T-helper 2 cell (primary cell): Measurements from ENCODE around the gene ISCA1.

ENCODE experiments used
- DNase-seq, 5 experiments: peaks; one replicate each; pipeline versions ENCODE4 v3.0.0 to v3.0.0-alpha.2; 2012 to 2022

Gene ISCA1

DNA sequence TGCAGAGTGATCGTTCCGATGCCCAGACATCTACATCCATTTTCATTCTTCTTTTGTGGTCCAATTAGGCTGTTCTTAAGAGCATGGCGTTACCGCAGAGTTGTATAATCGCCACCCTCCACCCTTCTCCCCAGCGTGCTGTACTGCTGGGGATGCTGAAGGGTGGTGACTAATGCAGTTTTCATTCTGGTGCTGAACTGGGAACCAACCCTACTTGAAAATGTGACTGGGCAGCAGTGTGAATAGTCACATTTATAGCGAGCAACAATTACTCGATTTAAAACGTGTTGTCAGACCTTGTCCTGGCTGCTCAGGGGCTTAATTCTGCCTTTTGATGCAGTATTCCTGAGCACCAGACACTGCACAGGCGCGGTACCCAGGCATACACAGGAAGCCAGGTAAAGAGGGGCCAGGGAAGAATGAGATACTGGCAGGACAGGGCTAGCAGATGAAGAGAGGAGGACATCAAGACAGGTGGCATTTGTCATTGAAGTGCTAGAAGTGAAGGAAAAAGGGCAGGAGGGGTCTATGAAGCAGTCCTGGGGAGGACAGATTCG, 719 bp upstream of the ISCA1 start:
- no peak for DNase-seq

DNA sequence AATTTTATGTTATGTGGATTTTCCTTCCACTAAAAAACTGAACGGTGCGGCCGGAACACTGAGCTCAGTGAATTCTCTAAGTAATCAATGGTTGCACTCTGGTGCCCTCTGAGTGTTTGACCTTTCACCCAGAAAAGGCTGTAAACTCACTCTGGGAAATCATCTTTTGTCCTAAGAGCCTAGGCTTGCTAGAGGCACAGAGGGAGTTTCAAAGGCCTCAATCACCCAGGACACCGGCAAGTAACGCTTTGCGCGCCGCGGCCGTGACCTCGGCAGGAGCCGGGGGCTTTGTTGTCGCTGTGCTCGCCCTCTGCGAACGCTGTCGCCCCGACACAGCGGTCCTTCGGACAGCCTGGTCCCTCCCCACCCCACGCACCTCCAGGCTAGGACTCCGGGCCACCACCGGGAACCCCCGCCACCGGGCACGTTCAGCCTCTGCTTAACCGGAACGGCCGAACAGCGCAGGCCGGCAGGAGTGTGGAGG, 703 bp downstream of the ISCA1 start:
- DNase-seq = no peak

DNA sequence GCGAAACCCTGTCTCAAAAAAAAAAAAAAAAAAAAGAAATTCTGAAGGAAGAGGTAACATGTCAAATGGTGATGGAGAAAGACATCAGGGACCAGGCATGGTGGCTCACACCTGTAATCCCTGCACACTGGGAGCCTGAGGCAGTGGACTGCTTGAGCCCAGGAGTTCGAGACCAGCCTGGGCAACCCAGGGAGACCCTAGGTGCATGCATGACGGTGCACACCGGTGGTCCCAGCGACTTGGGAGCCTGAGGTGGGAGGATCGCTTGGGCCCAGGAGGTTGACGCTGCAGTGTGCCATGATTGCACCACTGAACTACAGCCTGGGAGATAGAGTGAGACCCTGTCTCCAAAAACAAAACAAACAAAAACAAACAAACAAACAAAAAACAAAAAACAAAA, 1.8 kb downstream of the ISCA1 start:
- no peak for DNase-seq

DNA sequence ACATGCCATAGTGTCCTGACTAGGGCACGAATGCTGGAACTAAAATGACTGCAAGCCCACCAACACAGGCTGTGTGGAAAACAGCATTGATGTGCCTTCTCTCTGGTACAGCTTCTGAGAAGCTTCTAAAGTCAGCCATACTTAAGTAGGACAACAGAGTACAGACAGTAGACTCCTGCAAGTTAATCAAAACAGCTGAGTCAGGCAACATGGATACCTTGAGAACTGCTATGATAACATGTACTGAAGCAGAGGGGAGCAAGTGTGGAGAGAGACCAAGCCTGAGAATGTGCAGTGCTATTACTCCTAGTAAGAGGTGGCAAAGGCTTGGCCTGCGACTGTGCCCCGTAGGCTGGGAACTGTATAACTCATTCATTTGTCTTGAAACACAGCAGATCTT, 2.5 kb downstream of the ISCA1 start:
- DNase-seq = no peak

DNA sequence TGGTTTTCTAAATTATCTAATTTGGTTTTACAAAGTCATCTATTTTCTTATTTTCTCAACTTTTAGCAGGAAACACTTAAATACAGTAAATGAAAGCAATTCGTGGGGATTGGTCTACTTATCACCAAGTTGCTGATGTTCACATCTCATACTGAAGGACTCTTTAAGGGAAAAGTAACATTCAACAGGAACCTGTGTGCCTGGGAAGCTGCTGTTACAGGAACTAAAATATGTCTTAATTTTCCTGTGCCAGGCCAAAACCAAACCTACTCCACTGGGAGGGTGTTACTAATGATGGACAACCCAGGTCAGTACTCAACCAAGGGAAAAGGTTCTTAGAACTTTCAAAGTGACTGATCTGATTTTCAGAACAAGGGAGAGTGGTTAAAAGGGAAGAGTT, 5.3 kb downstream of the ISCA1 start:
- no peak for DNase-seq

DNA sequence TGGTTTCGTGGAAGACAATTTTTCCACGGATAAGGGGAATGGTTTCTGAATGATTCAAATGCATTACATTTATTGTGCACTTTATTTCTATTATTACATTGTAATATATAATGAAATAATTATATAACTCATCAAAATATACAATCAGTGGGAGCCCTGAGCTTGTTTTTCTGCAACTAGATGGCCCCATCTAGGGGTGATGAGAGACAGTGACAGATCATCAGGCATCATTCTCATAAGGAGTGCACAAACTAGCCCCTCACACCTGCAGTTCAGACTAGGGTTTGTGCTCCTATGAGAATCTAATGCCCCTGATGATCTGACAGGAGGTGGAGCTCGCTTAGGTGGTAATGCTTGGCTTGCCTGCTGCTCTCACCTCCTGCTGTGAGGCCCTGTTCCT, 6.4 kb downstream of the ISCA1 start:
- DNase-seq = peak in 1 of 5 experiments; percentile 26

DNA sequence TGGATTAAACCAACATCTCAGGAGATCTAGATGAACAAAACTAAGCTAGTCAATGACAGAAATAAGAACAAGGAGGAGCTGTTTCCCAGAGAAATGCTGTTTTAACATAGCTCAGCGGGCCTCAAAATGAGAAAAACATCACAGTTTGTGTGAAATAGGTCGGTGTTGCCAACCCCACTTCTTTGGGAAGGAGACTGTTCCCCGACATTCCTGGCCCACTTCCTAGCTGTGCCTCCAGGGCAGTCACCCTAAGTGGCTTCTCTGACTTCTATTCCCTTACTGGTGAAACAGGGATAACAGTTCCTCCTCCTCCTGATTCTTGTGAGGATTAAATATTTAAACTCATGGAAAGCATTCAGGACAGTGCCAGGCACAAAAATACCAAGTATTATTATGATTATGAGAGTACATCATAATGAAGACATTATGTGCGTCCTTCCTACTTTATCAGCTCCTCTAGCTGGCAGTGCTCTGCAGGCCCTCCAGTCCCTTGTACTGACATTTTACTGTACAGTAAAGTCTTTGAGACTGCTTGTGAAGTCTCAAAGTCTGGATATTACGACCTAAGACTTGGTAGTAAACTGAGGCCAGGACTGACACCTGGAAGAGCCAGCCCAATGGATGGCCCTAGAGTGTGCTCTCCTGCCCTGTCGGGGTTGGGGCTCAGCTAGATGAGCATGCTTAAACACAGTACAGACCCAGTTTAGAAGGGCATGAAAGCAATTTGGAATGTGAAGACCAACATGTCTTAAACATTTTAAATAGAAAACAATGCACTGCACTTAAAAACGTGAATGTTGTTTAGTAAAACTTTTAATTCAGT, 7.3 kb downstream of the ISCA1 start:
- DNase-seq = no peak

DNA sequence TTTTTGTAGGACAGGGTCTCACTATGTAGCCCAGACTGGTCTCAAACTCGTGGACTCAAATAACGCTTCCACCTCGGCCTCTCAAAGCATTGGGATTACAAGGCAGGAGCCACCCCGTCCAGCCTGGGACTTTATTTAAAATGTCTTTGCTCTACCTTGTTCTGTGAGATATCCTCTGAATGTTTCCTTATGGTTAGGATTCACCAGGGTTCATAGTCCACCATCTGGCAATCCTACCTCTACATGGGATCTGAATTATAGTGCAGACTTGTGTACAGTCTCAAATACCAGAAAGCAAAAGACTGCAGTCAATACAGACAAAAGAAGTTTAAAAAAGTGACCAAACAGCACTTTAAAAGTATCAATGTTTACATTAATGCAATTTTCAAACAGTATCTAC, 10.1 kb downstream of the ISCA1 start:
- DNase-seq = no peak

DNA sequence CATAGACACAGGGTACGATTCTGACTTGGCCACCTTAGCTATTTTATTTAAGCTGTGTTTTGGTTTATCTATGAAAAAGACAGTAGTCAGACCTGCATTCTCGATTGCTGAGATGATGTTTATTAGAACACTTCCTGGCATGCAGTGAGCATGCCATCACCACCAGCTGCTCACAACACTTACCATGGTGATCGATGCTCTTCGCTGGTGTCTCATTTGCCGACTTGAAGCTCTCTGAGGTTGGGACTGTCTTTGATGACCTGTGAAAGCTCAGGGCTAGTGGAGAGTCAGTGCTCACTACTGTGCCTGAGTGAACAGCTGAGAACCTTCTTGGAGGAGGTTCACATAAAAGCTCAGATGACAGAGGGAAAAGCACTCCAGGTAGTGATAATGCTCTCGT, 18.5 kb downstream of the ISCA1 start:
- DNase-seq = no peak

DNA sequence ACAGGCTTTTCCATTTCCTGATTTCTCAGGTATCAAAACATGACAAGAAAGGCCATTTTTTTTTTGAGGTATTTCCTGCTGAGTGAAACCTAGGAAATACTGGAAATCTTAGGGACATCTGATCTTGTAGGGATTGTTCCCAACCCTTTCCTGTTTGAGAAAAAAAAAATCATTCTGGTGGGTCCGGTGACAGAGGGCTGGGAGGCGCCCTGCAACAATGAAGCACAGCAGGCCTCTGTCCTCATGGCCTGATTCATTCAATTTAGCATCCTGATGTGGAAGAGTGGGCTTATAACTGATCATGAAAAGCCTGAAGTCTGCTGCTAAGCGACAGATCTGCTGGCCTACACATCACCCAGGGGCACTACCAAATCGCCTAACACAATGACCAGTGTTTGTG, 19.8 kb downstream of the ISCA1 start:
- DNase-seq = no peak

DNA sequence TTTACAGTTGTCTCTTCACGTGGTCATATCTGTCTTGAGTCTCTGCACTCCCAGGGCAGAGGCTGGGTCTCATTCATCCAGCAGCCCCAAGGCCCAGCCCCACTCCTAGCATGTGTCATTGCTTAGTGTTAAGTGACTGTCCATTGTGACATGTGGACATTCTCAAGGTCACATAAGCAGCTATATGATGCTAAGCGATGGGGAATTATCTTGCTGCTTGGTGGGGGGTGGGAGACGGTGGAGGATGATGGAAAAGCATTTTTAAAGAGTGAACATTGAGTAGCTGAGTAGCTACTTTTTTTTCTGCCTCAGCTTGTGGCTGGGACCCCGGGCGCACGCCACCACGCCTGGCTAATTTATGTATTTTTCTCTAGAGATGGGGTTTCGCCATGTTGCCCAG, 22.8 kb downstream of the ISCA1 start, which contains the start of gene C9orf153:
Gene C9orf153, minus strand, starts transcription at position 101 of the 400 bp plus-strand sequence. CDS start 30,054 bp downstream, outside the sequence.
- DNase-seq = no peak

DNA sequence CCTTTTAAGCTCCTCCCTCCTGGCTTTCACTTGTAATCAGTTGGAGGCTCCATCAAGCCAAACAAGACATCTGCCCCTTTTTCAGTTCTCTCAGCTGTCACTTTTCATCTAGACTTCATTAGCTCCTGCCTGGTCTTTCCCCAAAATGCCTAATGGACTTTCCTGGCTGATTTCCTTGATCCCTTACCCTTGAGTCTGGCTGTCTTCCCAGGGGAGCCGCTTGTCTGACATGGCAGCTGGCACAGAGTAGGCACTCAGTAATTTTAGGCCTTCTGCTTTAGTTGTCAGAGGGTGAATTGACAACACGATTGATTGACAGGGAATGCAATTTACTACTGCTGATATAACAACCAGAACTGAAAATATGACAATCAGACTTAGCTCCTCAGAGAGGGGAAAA, 24.9 kb downstream of the ISCA1 start:
- no peak for DNase-seq

DNA sequence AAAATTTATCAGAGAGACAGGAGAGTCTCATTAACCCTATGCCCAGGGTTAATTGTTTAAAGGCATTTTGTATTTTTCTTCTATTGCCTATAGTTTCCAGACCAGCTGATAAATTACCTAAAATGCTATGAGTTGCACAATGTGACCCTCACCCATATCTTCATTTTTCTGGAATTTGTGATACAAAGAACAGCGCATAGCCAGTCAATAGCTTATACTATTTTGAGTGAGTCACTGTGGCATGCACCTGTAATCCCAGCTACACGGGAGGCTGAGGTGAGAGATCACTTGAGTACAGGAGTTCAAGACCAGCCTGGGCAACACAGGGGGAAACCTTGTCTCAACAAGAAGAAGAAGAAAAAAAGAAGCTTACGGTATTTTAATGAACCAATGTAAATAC, 25.7 kb downstream of the ISCA1 start:
- DNase-seq = no peak

DNA sequence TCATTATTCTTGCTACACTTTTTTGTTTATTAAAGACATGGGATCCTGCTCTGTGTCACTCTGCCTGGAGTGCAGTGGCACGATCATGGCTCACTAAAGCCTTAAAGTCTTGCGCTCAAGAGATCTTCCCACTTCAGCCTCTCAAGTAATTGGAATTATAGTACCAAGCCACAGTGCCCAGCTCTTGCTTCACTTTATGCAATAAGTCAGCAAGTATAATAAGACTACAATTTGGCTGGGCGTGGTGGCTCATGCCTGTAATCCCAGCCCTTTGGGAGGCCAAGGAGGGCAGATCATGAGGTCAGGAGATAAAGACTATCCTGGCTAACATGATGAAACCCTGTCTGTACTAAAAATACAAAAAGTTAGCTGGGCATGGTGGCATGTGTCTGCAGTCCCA, 28.8 kb downstream of the ISCA1 start:
- DNase-seq = no peak

DNA sequence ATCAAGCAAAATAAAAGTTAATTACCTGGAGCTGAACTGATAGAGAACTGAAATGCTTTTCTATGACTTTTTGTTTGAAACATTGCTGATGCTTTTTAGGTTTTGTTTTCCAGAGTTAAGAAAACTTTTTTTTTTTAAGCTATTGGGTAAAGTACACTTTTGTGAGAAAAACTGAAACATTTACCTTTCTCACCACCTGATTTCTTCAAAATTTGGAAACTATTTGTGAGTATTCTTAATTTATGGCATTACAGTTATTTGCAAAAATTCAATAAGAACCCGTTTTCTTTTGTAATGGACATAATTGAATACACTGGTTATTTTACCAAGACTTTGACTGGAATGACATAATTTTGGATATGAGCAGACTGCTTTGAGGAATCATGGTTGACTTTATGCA, 29.5 kb downstream of the ISCA1 start:
- DNase-seq = no peak

DNA sequence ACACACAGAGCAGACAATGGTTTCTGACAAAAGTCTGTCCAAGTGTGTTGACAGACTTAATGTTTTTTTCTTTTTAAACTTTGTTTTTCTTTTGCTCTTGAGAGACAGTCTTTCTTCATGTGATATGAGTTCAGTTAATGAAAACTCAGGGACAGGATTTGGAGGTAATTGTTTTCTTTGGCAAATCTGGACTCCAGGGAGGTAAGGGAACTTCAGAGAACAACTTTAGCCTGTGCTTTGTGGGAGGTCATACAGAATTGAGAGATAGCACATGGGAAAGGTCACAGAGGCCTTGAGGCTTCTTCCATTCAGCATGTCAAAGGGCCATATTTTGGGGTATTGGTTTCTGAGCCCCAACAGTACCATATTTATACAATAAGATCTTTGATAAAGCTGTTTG, 32.2 kb downstream of the ISCA1 start:
- DNase-seq = no peak

DNA sequence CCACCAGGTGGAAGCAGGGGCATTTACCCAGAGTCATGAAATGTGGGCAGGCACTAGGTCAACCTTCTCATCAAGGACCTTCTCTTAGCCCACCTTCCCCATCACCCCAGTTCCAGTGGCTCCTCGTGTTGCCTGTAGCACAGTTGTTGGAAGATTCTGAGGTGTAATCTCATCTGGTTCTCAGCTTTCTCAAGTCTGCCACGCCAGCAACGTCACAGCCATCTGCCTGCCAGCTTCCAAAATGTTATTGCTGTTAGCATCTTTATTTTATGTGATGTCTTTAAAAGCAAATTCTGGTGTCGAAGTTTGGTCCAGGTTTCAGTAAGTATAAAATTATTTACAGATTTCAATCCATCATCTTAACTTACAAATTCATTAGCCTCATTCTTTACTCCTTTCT, 33.6 kb downstream of the ISCA1 start:
- no peak for DNase-seq

DNA sequence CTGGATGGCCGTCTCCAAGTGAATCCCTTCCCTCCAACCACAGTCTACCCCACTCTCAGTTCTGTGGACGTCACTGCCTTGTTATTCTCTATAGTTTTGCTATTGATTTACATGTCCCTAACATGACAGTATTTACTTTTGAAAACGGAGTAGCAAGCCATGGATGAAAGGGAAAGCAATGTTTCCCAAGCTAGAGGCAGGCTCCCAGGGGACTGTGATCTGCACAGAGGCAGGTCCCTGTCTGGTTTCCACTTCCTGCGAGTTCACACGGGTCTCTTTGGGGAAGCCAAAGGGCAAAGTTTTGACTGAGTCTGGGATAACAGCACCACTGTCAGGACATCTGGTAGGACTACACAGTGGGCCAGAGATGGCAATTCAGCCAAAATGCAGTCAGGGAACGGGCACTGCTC, 35.6 kb downstream of the ISCA1 start:
- no peak for DNase-seq

DNA sequence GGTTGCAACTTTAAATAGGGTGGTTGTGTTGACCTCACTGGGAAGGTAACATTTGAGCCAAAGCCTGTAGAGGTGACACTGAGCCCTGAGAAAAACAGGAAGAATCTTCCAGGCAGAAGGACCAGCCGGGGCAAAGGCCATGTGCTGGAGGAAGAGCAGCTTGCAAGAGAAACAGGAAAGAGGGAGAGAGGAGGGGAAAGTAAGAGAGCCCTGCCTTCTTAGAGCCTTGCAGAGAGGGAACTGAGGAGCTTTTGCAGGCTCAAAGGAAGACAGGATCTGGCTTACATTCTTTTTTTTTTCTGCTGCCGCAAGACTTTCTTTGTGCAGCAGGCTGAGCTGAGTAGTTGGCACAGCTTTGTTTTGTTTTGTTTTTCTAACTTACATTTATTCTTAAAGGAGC, 40.3 kb downstream of the ISCA1 start:
- DNase-seq = no peak

DNA sequence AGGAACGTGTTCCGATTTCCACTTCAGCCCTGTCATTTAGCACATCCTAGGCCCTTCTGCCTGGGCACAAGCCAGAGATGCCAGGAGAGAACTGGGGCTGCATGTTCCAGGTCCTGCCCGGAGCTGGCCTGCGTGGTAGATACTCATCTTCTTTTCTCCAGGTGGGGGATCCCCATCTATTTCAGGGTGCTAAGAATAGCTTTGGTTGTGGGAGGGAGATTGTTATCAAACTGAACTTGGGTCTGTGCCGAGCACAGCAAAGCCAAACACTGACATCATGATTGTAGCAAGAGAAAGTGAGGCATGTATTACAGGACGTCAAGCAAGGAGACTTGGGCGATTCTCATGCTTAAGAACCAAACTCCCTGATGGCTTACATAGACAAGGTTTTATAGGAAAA, 41.1 kb downstream of the ISCA1 start:
- DNase-seq = peak in 1 of 5 experiments; percentile 69

DNA sequence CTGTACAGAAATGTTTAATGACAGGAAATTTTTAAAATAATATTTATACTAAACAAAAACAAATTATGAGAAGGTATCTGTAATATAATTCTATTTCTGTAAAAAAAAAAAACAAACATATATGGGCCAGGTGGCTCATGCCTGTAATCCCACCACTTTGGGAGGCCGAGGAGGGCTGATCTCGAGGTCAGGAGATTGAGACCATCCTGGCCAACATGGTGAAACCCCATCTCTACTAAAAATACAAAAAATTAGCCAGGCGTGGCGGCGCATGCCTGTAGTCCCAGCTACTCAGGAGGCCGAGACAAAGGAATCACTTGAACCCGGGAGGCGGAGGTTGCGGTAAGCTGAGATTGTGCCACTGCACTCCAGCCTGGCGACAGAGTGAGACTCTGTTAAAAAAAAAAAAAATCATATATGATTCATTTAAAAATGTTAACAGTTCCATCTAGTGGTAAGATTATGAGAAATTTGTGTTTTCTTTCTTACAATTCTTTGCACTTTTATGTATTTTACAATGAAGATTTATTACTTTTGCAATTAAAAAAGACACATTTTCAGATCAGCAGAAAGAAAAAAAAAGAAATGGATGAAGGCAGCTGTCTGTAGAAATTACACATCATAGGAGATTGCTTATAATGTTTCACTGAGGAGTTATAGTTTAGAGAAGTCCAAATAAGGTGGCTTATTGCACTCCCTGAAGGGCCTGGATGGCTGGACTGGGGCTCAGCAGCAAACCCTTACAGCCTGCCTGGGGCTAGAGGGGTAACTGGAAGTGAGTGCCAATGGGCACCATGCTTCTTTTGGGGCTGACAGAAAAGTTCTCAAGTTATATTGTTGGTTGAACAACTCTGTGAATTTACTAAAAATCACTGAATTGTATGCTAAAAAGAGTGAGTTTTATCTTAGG, 43.2 kb downstream of the ISCA1 start:
- DNase-seq = no peak

DNA sequence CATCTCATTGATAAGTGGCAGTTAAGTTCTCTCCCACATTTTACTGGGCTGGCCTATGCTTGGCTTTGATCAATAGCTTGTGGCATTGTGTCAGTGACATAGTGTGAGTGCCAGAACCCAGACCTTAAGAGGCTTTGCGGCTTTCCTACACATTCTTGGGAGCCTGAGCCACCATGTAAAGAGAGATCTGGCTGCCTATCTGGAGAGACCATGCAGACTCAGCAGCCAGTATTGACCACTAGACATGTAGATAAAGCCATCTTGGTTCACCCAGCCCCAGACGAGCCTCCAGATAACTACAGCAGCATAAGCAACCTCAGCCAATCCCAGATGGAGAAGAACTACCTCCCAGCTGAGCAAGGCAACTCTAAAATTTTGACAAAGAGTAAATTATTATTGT, 51.5 kb downstream of the ISCA1 start:
- DNase-seq = no peak

DNA sequence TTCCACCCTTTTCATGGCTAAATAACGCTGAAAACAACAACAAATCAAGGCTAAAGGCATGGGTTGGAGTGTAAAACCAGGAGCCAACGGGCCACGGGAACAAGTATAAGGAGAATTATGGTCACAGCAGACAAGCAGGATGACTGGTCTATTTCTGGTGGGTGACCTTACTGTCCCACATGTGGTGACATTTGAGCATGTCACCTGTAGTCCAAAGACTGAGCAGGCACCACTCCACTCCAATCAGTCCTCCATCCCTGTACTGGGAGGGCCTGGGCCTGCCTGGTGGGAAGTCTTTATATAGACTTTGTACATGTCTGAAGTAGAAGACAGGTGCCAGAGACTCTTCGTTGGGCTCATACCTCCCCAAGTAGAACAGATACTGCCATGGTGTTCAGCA, 59.7 kb downstream of the ISCA1 start:
- no peak for DNase-seq
